ENCODE measurements around the gene DYNC2I2. TPM values are rescaled to one million over a fixed set of nuclear protein-coding genes. Genes with fewer than 3 reads are reported as not detected.
"Not testable (repeated sequence)": the region's sequence is repeated elsewhere in the genome, so short reads cannot be mapped to it uniquely, and the experiment has no call there.

DYNC2I2 gene
- total and polyA plus RNA-seq, 4 donors, result 10.9 to 58.0 (median 19.6) TPM

GRCh38 chr9:128677794-128678193 is 21.1 kb upstream of the DYNC2I2 start (continued):
- TF ChIP-seq JUND (IDR thresholded peaks at IDR 0.05), result peak; percentile 43
- TF ChIP-seq, protein P1, sequence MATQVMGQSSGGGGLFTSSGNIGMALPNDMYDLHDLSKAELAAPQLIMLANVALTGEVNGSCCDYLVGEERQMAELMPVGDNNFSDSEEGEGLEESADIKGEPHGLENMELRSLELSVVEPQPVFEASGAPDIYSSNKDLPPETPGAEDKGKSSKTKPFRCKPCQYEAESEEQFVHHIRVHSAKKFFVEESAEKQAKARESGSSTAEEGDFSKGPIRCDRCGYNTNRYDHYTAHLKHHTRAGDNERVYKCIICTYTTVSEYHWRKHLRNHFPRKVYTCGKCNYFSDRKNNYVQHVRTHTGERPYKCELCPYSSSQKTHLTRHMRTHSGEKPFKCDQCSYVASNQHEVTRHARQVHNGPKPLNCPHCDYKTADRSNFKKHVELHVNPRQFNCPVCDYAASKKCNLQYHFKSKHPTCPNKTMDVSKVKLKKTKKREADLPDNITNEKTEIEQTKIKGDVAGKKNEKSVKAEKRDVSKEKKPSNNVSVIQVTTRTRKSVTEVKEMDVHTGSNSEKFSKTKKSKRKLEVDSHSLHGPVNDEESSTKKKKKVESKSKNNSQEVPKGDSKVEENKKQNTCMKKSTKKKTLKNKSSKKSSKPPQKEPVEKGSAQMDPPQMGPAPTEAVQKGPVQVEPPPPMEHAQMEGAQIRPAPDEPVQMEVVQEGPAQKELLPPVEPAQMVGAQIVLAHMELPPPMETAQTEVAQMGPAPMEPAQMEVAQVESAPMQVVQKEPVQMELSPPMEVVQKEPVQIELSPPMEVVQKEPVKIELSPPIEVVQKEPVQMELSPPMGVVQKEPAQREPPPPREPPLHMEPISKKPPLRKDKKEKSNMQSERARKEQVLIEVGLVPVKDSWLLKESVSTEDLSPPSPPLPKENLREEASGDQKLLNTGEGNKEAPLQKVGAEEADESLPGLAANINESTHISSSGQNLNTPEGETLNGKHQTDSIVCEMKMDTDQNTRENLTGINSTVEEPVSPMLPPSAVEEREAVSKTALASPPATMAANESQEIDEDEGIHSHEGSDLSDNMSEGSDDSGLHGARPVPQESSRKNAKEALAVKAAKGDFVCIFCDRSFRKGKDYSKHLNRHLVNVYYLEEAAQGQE (IDR thresholded peaks at IDR 0.05), result peak; percentile 37

DNA sequence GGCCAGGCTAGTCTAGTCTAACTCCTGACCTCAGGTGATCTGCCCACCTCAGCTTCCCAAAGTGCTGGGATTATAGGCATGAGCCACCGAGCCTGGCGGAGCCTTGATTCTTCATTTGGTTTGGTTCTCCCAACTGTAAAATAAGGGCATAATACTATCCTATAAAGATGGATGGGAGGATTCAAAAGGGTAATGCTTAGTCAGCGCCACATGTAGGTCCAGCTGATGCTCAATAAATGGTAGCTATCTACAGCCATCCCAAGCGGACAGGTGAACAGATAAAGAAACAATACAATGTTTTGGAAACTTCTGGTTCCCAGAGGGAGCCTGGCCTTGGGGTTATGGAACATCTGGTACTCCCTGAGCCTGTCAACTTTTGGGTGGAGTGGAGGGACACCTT is 18.7 kb upstream of the DYNC2I2 start:
- peaks cover 0 to 5% (median 0%) of the 10 kb centered on the region in 4 donors for H3K4me1 ChIP-seq (ENCODE audit: control insufficient read depth in 4 of 4, insufficient read depth in 4 of 4, low read length in 3 of 4)
- 98% methylated on average over 4 of the region's 4 CpGs for WGBS
- no peak overlapping the region for H3K27ac ChIP-seq (ENCODE audit: low read depth in 1 of 2, low read length in 2 of 2)
- no peak for TF ChIP-seq TAF1 (conservative IDR thresholded peaks at IDR 0.05)
- no peak for TF ChIP-seq SP1 (IDR thresholded peaks at IDR 0.05)
- TF ChIP-seq JUND (IDR thresholded peaks at IDR 0.05), result no peak
- no peak for DNase-seq (ENCODE audit: low spot score)
- no peak overlapping the region for H3K9ac ChIP-seq (ENCODE audit: low read depth in 1 of 2, low read length in 2 of 2)
- no peak overlapping the region for H3K4me3 ChIP-seq (ENCODE audit: low read depth in 1 of 3, low read length in 3 of 3)
- no peaks in the 10 kb centered on the region for H3K9me3 ChIP-seq (ENCODE audit: control insufficient read depth in 4 of 4, low read length in 3 of 4)
- no peaks in the 10 kb centered on the region for H3K36me3 ChIP-seq (ENCODE audit: control insufficient read depth in 4 of 4, insufficient read depth in 3 of 4, low read depth in 1 of 4, low read length in 3 of 4)
- H3K27me3 ChIP-seq (ENCODE audit: control insufficient read depth in 4 of 4, insufficient read depth in 4 of 4, low read length in 3 of 4), result no peaks in the 10 kb centered on the region

DNA sequence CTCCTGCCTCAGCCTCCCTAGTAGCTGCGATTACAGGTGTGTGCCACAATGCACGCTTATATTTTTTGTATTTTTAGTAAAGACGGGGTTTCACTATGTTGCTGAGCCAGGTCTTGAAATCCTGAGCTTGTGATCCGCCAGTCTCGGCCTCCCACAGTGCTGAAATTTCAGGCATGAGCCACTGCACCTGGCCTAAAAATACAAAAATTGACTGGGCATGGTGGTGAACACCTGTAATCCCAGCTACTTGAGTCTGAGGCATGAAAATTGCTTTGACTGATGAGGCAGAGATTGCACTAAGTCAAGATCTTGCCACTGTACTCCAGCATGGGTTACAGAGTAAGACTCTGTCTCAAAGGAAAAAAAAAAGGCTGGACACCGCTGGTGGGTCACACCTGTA is 13.1 kb upstream of the DYNC2I2 start:
- Histone ChIP-seq H3K9ac (ENCODE audit: low read depth in 1 of 2, low read length in 2 of 2) (no peak overlapping the region), H3K4me3 (ENCODE audit: low read depth in 1 of 3, low read length in 3 of 3) (no peak overlapping the region), H3K36me3 (ENCODE audit: control insufficient read depth in 4 of 4, insufficient read depth in 3 of 4, low read depth in 1 of 4, low read length in 3 of 4) (no peaks in the 10 kb centered on the region), H3K4me1 (ENCODE audit: control insufficient read depth in 4 of 4, insufficient read depth in 4 of 4, low read length in 3 of 4) (no peaks in the 10 kb centered on the region), H3K9me3 (ENCODE audit: control insufficient read depth in 4 of 4, low read length in 3 of 4) (no peaks in the 10 kb centered on the region), H3K27me3 (ENCODE audit: control insufficient read depth in 4 of 4, insufficient read depth in 4 of 4, low read length in 3 of 4) (no peaks in the 10 kb centered on the region), H3K27ac (ENCODE audit: low read depth in 1 of 2, low read length in 2 of 2) (no peak overlapping the region)
- no peak for DNase-seq (ENCODE audit: low spot score)
- TF ChIP-seq NR2F2 (IDR thresholded peaks at IDR 0.05) (no peak), MAX (IDR thresholded peaks at IDR 0.05) (no peak), HNF4A (conservative IDR thresholded peaks at IDR 0.05) (no peak), RXRA (IDR thresholded peaks at IDR 0.05) (no peak), RAD21 (IDR thresholded peaks at IDR 0.05) (no peak)
- WGBS, result 97% methylated on average over 6 of the region's 6 CpGs

DNA sequence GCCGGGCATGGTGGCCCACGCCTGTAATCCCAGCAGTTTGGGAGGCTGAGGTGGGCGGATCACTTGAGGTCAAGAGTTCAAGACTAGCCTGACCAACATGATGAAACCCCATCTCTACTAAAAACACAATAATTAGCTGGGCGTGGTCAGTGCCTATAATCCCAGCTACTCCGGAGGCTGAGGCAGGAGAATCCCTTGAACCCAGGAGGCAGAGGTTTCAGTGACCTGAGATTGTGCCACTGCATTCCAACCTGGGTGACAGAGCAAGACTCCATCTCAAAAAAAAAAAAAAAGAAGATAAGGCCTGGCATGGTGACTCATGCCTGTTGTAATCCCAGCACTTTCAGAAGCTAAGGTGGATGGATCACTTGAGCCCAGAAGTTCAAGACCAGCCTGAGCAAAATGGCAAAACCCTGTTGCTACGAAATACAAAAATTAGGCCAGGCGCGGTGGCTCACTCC is 9.9 kb upstream of the DYNC2I2 start:
- not testable (repeated sequence) for H3K9ac ChIP-seq (ENCODE audit: low read depth in 1 of 2, low read length in 2 of 2); H3K27me3 ChIP-seq (ENCODE audit: control insufficient read depth in 4 of 4, insufficient read depth in 4 of 4, low read length in 3 of 4); H3K36me3 ChIP-seq (ENCODE audit: control insufficient read depth in 4 of 4, insufficient read depth in 3 of 4, low read depth in 1 of 4, low read length in 3 of 4); DNase-seq (ENCODE audit: low spot score); H3K4me1 ChIP-seq (ENCODE audit: control insufficient read depth in 4 of 4, insufficient read depth in 4 of 4, low read length in 3 of 4); H3K9me3 ChIP-seq (ENCODE audit: control insufficient read depth in 4 of 4, low read length in 3 of 4); H3K27ac ChIP-seq (ENCODE audit: low read depth in 1 of 2, low read length in 2 of 2); H3K4me3 ChIP-seq (ENCODE audit: low read depth in 1 of 3, low read length in 3 of 3)
- WGBS, result 96% methylated on average over 8 of the region's 8 CpGs
